GM12875 (cell line): Measurements from ENCODE around the gene ZMIZ1.
"Not testable (repeated sequence)": the region's sequence is repeated elsewhere in the genome, so short reads cannot be mapped to it uniquely, and the experiment has no call there.

Source experiments
- H3K4me3 ChIP-seq: one replicate; pipeline ENCODE4 v1.5.1; 2011; ENCODE audit warnings: low read depth, low read length, control low read depth
- TF ChIP-seq, protein P1 (sequence below): IDR thresholded peaks from 2 replicates; pipeline ENCODE4 v1.5.1; 2011; ENCODE audit warnings: low read depth, mild to moderate bottlenecking, control low read depth, inconsistent platforms, low read length, moderate library complexity, borderline replicate concordance; ENCODE audit not compliant: insufficient read depth

Gene ZMIZ1

DNA sequence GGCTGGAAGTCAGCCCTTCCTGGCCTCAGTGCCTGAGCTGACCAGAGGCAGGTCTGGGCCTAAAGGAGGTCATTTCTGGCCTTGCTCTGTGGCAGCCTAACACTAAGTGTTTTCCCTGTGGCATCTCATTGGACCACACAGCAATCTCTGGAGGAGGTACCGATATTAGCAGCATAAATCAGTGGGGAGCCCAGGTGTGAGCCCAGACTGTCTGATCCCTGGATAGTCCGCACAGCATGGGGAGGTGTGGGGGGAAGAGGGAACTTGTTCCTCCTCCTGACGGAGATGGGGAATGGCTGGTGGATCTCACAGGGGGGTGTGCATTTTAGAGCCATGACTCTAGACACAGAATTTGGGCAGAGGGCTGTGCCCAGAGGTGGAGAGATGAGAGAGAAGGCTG is 267.5 kb downstream of the ZMIZ1 start:
- no peak overlapping the region for H3K4me3 ChIP-seq
- TF ChIP-seq, protein P1, sequence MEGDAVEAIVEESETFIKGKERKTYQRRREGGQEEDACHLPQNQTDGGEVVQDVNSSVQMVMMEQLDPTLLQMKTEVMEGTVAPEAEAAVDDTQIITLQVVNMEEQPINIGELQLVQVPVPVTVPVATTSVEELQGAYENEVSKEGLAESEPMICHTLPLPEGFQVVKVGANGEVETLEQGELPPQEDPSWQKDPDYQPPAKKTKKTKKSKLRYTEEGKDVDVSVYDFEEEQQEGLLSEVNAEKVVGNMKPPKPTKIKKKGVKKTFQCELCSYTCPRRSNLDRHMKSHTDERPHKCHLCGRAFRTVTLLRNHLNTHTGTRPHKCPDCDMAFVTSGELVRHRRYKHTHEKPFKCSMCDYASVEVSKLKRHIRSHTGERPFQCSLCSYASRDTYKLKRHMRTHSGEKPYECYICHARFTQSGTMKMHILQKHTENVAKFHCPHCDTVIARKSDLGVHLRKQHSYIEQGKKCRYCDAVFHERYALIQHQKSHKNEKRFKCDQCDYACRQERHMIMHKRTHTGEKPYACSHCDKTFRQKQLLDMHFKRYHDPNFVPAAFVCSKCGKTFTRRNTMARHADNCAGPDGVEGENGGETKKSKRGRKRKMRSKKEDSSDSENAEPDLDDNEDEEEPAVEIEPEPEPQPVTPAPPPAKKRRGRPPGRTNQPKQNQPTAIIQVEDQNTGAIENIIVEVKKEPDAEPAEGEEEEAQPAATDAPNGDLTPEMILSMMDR = no peak

DNA sequence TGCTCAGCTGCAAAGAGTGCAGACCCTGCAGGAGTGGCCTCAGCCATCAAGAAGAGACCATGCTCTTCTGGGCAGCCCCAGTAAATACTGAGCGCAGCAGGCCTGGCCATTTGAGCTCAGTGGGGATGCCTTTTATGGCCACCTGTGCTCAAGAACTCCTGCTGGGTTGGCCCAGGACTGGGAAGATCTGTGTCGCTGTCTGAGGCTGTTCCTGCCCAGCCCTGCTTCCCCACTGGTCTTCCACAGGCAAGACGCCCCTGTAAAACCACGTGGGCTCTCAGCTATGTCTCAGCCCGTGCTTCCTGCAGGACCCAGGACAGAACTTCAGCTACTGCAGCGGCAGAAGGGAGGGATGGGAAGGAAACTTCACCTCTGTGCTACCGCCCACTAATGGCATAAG is 268.0 kb downstream of the ZMIZ1 start:
- no peak overlapping the region for H3K4me3 ChIP-seq
- TF ChIP-seq, protein P1 = no peak

DNA sequence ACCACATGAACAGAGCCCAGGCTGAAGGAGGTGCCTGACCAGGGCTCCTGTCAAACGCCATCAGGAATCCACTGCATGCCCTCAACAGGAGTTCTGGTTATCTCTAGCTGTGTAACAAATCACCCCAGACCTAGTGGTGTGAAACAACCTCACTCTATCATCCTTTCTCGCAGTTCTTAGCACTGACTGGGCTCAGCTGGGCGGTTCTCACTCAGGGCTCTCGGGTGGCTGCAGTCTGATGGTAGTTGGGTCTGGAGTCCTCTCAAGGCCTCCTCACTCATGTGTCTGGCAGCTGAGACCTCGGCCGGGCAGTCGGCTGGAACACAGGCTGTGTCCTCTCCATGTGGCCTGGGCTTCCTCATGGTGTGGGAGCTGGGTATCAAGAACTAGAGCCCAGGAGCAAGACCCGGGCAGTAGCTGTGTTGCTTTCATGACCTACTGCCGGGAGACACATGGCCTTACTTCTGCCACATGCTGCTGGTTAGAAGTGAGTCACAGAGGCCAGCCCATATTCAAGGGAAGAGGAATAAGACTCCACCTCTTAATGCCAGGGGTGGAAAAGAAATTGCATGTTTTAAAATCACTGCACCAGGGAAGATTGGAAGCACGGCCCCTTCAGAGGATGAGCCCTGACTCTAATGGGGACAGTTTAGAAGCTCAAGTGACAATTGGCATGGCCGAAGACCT is 269.2 kb downstream of the ZMIZ1 start:
- not testable (repeated sequence) for H3K4me3 ChIP-seq

DNA sequence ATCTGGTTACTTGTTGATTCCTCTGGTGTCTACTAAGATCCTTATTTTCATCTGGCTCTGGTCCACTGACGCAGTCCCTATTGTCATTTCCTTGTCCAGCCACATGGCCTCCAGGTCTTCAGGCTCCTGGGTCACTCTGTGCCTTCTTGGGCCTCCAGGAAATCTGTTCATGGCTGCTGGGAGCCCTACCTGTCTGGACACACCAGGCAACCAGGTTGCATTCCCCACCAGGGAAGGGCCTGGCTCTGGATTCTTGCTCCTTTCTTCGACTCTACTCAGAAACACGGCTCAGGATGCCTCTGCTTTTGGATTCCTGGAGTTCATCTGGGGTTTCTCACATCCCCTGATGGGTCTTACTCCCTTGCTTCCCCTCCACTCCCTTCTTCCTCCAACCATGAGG is 270.5 kb downstream of the ZMIZ1 start:
- H3K4me3 ChIP-seq = no peak overlapping the region
- TF ChIP-seq, protein P1 = no peak

DNA sequence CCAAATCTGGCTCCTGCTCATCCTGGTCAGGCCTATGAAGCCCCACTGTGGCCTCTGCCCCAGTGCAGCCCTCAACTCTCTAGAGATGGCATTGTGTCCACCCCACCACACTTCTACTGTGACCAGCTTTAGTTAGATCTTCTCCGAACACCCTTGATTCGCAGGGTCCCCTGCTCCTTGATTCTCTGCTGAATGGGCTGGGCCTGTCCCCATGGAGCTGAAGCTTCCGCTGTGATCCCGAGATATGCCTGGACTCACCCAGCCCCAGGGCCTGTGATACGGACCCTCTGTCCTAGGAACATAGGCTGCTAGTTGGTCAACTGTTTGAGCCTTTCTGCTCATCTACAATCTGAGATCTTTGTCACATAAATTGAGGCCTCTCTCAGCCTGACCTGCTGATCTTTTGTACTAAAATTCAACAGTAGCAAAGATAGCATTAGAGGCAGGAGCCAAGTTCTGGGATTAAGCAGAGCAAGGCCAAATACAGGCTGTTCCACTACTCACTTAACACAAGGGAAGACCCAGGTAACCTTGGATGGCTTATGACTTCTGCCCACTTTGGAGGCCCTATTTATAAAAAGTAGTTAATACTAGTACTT is 272.0 kb downstream of the ZMIZ1 start:
- H3K4me3 ChIP-seq = no peak overlapping the region
- TF ChIP-seq, protein P1 = no peak

DNA sequence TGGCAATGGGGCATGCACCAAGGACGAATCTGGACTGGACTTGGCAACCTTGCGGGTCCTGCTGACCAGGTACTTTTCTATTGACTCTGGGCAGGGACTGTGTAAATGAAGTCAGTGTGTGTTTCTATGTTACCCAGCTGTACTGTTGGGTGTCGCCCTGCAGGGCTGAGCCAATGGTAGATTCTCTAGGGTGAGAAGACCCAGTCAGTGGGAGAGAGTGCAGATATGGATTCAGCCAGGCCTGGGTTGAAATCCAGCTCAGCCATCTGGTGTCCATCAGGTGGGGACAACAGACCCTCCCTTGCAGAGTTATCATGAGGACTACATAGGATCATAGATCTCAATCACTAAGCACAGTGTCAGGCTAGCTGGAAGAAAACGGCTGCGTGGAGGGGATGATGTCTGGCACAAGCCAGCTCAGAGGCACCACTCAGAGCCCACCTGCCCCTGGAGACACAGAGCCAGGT is 273.6 kb downstream of the ZMIZ1 start:
- no peak overlapping the region for H3K4me3 ChIP-seq
- TF ChIP-seq, protein P1 = no peak

DNA sequence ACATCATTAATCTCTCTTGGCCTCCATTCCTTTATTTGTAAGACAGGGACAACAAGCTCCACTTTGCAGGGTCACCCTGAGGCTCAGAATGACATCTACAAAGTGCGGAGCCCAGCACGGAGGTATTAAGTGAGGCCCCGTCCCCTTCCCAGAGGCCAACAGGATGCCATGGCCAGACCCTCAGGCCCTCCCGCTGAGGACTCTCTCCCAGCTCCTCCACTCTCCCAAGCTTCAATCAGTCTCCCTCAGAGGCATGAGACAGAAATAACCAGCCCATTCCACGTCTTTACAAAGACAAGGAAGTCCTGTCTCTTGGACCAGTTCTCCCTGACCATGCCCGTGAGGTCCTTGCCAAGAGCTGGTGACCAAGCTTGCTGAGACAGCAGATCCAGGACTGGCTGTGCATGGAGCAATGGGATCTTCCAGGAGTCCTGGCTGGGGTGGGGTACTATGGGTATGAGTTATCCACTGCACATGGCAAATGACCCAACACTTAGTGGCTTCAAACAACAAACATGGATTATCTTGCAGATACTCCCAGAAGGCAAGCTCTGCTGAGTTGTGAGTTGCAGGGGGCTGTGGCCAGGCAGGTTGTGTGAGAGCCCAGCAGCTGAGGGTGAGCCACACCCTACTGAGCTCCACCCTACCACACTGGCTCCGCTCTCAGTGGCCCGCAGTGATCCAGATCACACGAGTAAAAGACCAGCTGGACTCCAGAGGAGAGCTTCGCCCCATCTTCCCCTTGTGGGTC is 274.2 kb downstream of the ZMIZ1 start:
- TF ChIP-seq, protein P1 = no peak

More for the DNA sequence above, 274.2 kb downstream of the ZMIZ1 start:
- no peak overlapping the region for H3K4me3 ChIP-seq
